ENCODE results near the gene PIK3R3. TPM values are rescaled to one million over a fixed set of nuclear protein-coding genes. Genes with fewer than 3 reads are reported as not detected.

PIK3R3 gene
- total RNA-seq, 2 donors from 2014 or later, result 18.4 to 19.0 TPM

GRCh38 chr1:46041974-46042373 is 90.5 kb downstream of the PIK3R3 start:
- no peak overlapping the region for H3K9ac ChIP-seq (ENCODE audit: extremely low read depth, low read length, poor library complexity, severe bottlenecking)
- H3K27me3 ChIP-seq (ENCODE audit: control insufficient read depth, insufficient read depth, low read length, poor library complexity, severe bottlenecking), result peaks cover 20% of the 10 kb centered on the region
- no peak overlapping the region for H3K27ac Mint-ChIP-seq
- H3K9me3 ChIP-seq (ENCODE audit: control insufficient read depth, low read length), result no peaks in the 10 kb centered on the region
- no peak for DNase-seq
- peaks cover 5% of the 10 kb centered on the region for H3K27me3 Mint-ChIP-seq (ENCODE audit: insufficient read depth)
- no peak overlapping the region for H3K4me3 ChIP-seq (ENCODE audit: low read length)
- H3K4me3 Mint-ChIP-seq, result no peak overlapping the region
- no peaks in the 10 kb centered on the region for H3K9me3 Mint-ChIP-seq
- no peak for TF ChIP-seq CTCF (conservative IDR thresholded peaks at IDR 0.05)
- H3K36me3 ChIP-seq (ENCODE audit: control insufficient read depth, insufficient read depth, low read length), result peaks cover 33% of the 10 kb centered on the region
- H3K4me1 ChIP-seq (ENCODE audit: control insufficient read depth, insufficient read depth, low read length), result no peaks in the 10 kb centered on the region
- no peak overlapping the region for H3K27ac ChIP-seq (ENCODE audit: low read depth, low read length)
- peaks cover 6% of the 10 kb centered on the region for H3K4me1 Mint-ChIP-seq
- peaks cover 29% of the 10 kb centered on the region for H3K36me3 Mint-ChIP-seq (ENCODE audit: low read depth)

- peaks cover 6% of the 10 kb centered on the region for H3K4me1 Mint-ChIP-seq
- no peak for DNase-seq
These were observed 90.9 kb downstream of the PIK3R3 start for GRCh38 chr1:46041551-46041950.

GRCh38 chr1:46039571-46040052 is 92.8 kb downstream of the PIK3R3 start:
- Histone ChIP-seq H3K27ac (ENCODE audit: low read depth, low read length) (no peak overlapping the region), H3K27me3 (ENCODE audit: control insufficient read depth, insufficient read depth, low read length, poor library complexity, severe bottlenecking) (peaks cover 13% of the 10 kb centered on the region), H3K4me1 (ENCODE audit: control insufficient read depth, insufficient read depth, low read length) (no peaks in the 10 kb centered on the region), H3K9ac (ENCODE audit: extremely low read depth, low read length, poor library complexity, severe bottlenecking) (no peak overlapping the region), H3K36me3 (ENCODE audit: control insufficient read depth, insufficient read depth, low read length) (peaks cover 34% of the 10 kb centered on the region), H3K4me3 (ENCODE audit: low read length) (no peak overlapping the region), H3K9me3 (ENCODE audit: control insufficient read depth, low read length) (no peaks in the 10 kb centered on the region)
- H3K27ac Mint-ChIP-seq, result no peak overlapping the region
- no peak overlapping the region for H3K4me3 Mint-ChIP-seq
- 97 to 100% methylated on average over 1 to 4 of the region's 4 CpGs for WGBS, 2 experiments (ENCODE audit: insufficient coverage in 1 of 2, insufficient read length in 1 of 2)
- no peaks in the 10 kb centered on the region for H3K27me3 Mint-ChIP-seq (ENCODE audit: insufficient read depth)
- no peak for DNase-seq
- no peak for TF ChIP-seq CTCF (conservative IDR thresholded peaks at IDR 0.05)
- H3K9me3 Mint-ChIP-seq, result no peaks in the 10 kb centered on the region
- peaks cover 21% of the 10 kb centered on the region for H3K36me3 Mint-ChIP-seq (ENCODE audit: low read depth)
- H3K4me1 Mint-ChIP-seq, result peaks cover 6% of the 10 kb centered on the region

More at GRCh38 chr1:46041551-46041950, 90.9 kb downstream of the PIK3R3 start:
- Histone ChIP-seq H3K36me3 (ENCODE audit: control insufficient read depth, insufficient read depth, low read length) (peaks cover 33% of the 10 kb centered on the region), H3K9me3 (ENCODE audit: control insufficient read depth, low read length) (no peaks in the 10 kb centered on the region), H3K4me3 (ENCODE audit: low read length) (no peak overlapping the region), H3K27ac (ENCODE audit: low read depth, low read length) (no peak overlapping the region), H3K27me3 (ENCODE audit: control insufficient read depth, insufficient read depth, low read length, poor library complexity, severe bottlenecking) (peaks cover 19% of the 10 kb centered on the region), H3K4me1 (ENCODE audit: control insufficient read depth, insufficient read depth, low read length) (no peaks in the 10 kb centered on the region), H3K9ac (ENCODE audit: extremely low read depth, low read length, poor library complexity, severe bottlenecking) (no peak overlapping the region)
- no peaks in the 10 kb centered on the region for H3K9me3 Mint-ChIP-seq
- no peak overlapping the region for H3K27ac Mint-ChIP-seq
- H3K36me3 Mint-ChIP-seq (ENCODE audit: low read depth), result peaks cover 29% of the 10 kb centered on the region
- H3K4me3 Mint-ChIP-seq, result no peak overlapping the region
- H3K27me3 Mint-ChIP-seq (ENCODE audit: insufficient read depth), result peaks cover 5% of the 10 kb centered on the region
- WGBS, 2 experiments (ENCODE audit: insufficient coverage in 1 of 2, insufficient read length in 1 of 2), result 83 to 92% methylated on average over 2 of the region's 2 CpGs
- TF ChIP-seq CTCF (conservative IDR thresholded peaks at IDR 0.05), result no peak
